ENCODE data around the gene MAGEA3. TPM values are rescaled to one million over a fixed set of nuclear protein-coding genes. Genes with fewer than 3 reads are reported as not detected.
"Not testable (repeated sequence)": the region's sequence is repeated elsewhere in the genome, so short reads cannot be mapped to it uniquely, and the experiment has no call there.

MAGEA3 gene, protein sequence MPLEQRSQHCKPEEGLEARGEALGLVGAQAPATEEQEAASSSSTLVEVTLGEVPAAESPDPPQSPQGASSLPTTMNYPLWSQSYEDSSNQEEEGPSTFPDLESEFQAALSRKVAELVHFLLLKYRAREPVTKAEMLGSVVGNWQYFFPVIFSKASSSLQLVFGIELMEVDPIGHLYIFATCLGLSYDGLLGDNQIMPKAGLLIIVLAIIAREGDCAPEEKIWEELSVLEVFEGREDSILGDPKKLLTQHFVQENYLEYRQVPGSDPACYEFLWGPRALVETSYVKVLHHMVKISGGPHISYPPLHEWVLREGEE
- total RNA-seq, result not detected

DNA sequence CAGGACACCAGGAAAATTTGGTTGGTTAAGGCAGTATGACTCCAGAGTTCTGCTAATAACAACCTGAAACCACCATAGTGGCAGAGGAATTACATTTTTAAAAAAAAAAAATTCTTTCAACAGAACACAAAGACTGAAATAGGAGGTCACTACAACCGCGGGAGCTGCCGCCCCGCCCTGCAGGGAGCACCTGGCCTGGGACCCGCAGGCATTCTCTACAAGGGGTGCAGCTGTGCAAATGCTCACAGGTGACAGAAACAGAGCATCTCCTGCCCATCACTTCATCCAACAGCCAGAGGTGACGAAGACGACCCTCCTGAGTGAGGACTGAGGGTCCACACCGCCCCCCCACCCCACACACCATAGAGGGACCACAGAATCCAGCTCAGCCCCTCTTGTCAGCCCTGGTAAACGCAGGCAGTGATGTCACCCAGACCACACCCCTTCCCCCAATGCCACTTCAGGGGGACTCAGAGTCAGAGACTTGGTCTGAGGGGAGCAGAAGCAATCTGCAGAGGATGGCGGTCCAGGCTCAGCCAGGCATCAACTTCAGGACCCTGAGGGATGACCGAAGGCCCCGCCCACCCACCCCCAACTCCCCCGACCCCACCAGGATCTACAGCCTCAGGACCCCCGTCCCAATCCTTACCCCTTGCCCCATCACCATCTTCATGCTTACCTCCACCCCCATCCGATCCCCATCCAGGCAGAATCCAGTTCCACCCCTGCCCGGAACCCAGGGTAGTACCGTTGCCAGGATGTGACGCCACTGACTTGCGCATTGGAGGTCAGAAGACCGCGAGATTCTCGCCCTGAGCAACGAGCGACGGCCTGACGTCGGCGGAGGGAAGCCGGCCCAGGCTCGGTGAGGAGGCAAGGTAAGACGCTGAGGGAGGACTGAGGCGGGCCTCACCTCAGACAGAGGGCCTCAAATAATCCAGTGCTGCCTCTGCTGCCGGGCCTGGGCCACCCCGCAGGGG, at the start of gene MAGEA3:
Gene MAGEA3, plus strand, starts transcription at position 843 of the 980 bp plus-strand sequence. CDS start 2,039 bp downstream, outside the sequence.
- intact Hi-C loops (cut with DNase I; ENCODE audit: low total_unique reads); H3K4me1 ChIP-seq; H3K27ac ChIP-seq; H3K27me3 ChIP-seq; DNase-seq; in situ Hi-C loops (cut with MboI; ENCODE audit: low pct_ligation_motif_present in 1 of 4, low pct_unique_long_range_greater_than_20kb in 1 of 4, low sequenced_read_pairs in 3 of 4); H3K36me3 ChIP-seq; H3K9me3 ChIP-seq; H3K4me3 ChIP-seq: not testable (repeated sequence)
- no CpG with 5 or more reads among the region's 34 CpGs for WGBS, 2 donors (ENCODE audit: low coverage in 1 of 2)

- H3K27me3 ChIP-seq, result no peaks in the 10 kb centered on the region
Measured at GRCh38 chrX:152652060-152652459, 46.5 kb upstream of the MAGEA3 start.

DNA sequence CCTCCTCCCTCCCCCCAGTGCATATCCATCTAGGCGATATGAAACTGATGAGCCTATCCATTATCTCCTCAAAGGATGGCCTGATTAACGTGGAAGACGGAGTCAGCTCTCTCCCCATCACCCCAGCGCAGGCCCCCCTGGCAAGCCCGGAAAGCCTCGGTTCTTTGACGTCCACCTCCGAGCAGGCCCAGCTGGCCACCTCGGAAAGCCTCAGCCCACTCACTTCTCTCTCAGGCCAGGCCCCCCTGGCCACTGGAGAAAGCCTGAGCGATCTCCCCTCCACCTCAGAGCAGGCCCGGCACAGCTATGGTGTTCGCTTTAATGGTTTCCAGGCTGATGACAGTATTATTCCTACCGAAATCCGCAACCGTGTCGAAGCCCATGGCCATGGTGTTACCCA, 46.1 kb upstream of the MAGEA3 start:
- intact Hi-C loops (cut with DNase I; ENCODE audit: low total_unique reads), result loop anchor here (5.0 kb wide), 1 partner anchor 1110 kb away; no protein-coding TSS in a partner anchor
- H3K27ac ChIP-seq, result no peak overlapping the region
- no peak for TF ChIP-seq CTCF (IDR thresholded peaks at IDR 0.05)
- no peak for TF ChIP-seq EP300 (IDR thresholded peaks at IDR 0.05; ENCODE audit: low read depth)
- TF ChIP-seq POLR2AphosphoS5 (IDR thresholded peaks at IDR 0.05), result no peak
- TF ChIP-seq POLR2A (IDR thresholded peaks at IDR 0.05), result no peak

More at GRCh38 chrX:152652060-152652459, 46.5 kb upstream of the MAGEA3 start:
- Histone ChIP-seq H3K4me1 (no peaks in the 10 kb centered on the region), H3K36me3 (no peaks in the 10 kb centered on the region), H3K9me3 (no peaks in the 10 kb centered on the region), H3K27ac (no peak overlapping the region), H3K4me3 (no peak overlapping the region)
- in situ Hi-C loops (cut with MboI; ENCODE audit: low pct_ligation_motif_present in 1 of 4, low pct_unique_long_range_greater_than_20kb in 1 of 4, low sequenced_read_pairs in 3 of 4) (no loop called here), intact Hi-C loops (cut with DNase I; ENCODE audit: low total_unique reads) (loop anchor here (5.0 kb wide), 1 partner anchor 1110 kb away; no protein-coding TSS in a partner anchor)
- WGBS, 2 donors (ENCODE audit: low coverage in 1 of 2), result 90% methylated on average over 6 of the region's 6 CpGs; no CpG with 5 or more reads in 1 of the 2 donors
- no peak for DNase-seq
- TF ChIP-seq POLR2AphosphoS5 (IDR thresholded peaks at IDR 0.05) (no peak), CTCF (IDR thresholded peaks at IDR 0.05) (no peak), EP300 (IDR thresholded peaks at IDR 0.05; ENCODE audit: low read depth) (no peak)

GRCh38 chrX:152656087-152656486, 42.5 kb upstream of the MAGEA3 start:
- TF ChIP-seq POLR2AphosphoS5 (IDR thresholded peaks at IDR 0.05) (no peak), POLR2A (IDR thresholded peaks at IDR 0.05) (no peak), CTCF (IDR thresholded peaks at IDR 0.05) (no peak), EP300 (IDR thresholded peaks at IDR 0.05; ENCODE audit: low read depth) (no peak)
- 69% methylated on average over 4 of the region's 4 CpGs; no CpG with 5 or more reads in 1 of the 2 donors for WGBS, 2 donors (ENCODE audit: low coverage in 1 of 2)
- H3K27me3 ChIP-seq, result no peaks in the 10 kb centered on the region
- DNase-seq, result no peak
- no peak overlapping the region for H3K27ac ChIP-seq
- intact Hi-C loops (cut with DNase I; ENCODE audit: low total_unique reads) (no loop called here), in situ Hi-C loops (cut with MboI; ENCODE audit: low pct_ligation_motif_present in 1 of 4, low pct_unique_long_range_greater_than_20kb in 1 of 4, low sequenced_read_pairs in 3 of 4) (no loop called here)
- no peak overlapping the region for H3K4me3 ChIP-seq
- H3K9me3 ChIP-seq, result no peaks in the 10 kb centered on the region
- no peaks in the 10 kb centered on the region for H3K4me1 ChIP-seq
- no peaks in the 10 kb centered on the region for H3K36me3 ChIP-seq

More for the DNA sequence above, 46.1 kb upstream of the MAGEA3 start:
- Histone ChIP-seq H3K4me3 (no peak overlapping the region), H3K9me3 (no peaks in the 10 kb centered on the region), H3K4me1 (no peaks in the 10 kb centered on the region), H3K36me3 (no peaks in the 10 kb centered on the region), H3K27me3 (no peaks in the 10 kb centered on the region)
- WGBS, 2 donors (ENCODE audit: low coverage in 1 of 2), result 86% methylated on average over 16 of the region's 16 CpGs; no CpG with 5 or more reads in 1 of the 2 donors
- in situ Hi-C loops (cut with MboI; ENCODE audit: low pct_ligation_motif_present in 1 of 4, low pct_unique_long_range_greater_than_20kb in 1 of 4, low sequenced_read_pairs in 3 of 4), result no loop called here
- no peak for DNase-seq

Measured in transverse colon (tissue), 4 donors.